Astrocyte of the cerebellum (primary cell): ENCODE data around the gene LYPLAL1.

Experiments used
- DNase-seq: peaks from one replicate; pipeline ENCODE4 v3.0.0-alpha.2; 2011; ENCODE audit warnings: low read depth
- H3K4me3 ChIP-seq: 2 replicates; pipeline ENCODE4 v1.5.1; 2011; ENCODE audit warnings: mild to moderate bottlenecking, low read depth, low read length, moderate library complexity
- in situ Hi-C: cut with HindIII; loops from 2 replicates; pipeline ENCODE4 v1.10.0; 2017; ENCODE audit warnings: low sequenced_read_pairs
- TF ChIP-seq, protein P1 (sequence below): IDR thresholded peaks from 2 replicates; pipeline ENCODE4 v1.5.1; 2012; ENCODE audit warnings: low read length, low read depth, moderate library complexity, mild to moderate bottlenecking; ENCODE audit errors: missing control alignments

Gene LYPLAL1

DNA sequence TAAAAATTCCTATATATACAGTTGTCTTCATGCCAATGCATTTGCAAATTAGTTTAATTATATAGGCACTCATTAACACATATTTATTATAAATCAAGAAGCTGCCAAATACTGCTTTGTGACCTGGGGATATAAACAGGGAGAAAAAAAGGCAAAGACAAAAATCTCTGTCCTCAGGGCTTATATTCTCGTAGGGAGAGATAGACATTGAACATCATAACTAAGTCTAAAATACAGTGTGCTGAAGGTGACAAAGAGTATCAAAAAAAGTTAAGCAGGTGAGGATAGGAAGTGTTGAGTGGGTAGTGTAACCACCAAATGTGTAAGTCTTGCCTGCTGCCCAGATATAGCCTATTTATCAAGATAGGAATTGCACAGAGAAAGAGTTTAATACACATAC is 40.7 kb upstream of the LYPLAL1 start:
- in situ Hi-C loops = no loop called here
- no peak overlapping the region for H3K4me3 ChIP-seq
- no peak for DNase-seq
- TF ChIP-seq, protein P1, sequence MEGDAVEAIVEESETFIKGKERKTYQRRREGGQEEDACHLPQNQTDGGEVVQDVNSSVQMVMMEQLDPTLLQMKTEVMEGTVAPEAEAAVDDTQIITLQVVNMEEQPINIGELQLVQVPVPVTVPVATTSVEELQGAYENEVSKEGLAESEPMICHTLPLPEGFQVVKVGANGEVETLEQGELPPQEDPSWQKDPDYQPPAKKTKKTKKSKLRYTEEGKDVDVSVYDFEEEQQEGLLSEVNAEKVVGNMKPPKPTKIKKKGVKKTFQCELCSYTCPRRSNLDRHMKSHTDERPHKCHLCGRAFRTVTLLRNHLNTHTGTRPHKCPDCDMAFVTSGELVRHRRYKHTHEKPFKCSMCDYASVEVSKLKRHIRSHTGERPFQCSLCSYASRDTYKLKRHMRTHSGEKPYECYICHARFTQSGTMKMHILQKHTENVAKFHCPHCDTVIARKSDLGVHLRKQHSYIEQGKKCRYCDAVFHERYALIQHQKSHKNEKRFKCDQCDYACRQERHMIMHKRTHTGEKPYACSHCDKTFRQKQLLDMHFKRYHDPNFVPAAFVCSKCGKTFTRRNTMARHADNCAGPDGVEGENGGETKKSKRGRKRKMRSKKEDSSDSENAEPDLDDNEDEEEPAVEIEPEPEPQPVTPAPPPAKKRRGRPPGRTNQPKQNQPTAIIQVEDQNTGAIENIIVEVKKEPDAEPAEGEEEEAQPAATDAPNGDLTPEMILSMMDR = no peak

DNA sequence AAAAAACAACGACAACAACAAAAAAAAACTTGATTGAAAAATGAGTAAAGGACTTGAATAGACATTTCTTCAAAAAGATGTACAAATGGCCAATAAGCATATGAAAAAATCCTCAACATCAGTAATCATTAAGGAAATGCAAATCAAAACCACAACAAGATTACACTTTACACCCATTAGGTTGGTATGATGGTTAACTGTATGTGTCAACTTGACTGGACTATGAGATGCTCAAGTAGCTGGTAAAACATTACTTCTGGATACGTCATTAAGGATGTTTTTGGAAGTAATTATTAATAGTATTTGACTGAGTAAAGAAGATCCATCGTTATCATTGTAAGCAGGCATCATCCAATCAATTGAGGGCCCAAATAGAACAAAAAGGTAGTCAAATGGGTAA is 34.9 kb upstream of the LYPLAL1 start:
- TF ChIP-seq, protein P1 = no peak
- in situ Hi-C loops = no loop called here
- DNase-seq = no peak
- no peak overlapping the region for H3K4me3 ChIP-seq

DNA sequence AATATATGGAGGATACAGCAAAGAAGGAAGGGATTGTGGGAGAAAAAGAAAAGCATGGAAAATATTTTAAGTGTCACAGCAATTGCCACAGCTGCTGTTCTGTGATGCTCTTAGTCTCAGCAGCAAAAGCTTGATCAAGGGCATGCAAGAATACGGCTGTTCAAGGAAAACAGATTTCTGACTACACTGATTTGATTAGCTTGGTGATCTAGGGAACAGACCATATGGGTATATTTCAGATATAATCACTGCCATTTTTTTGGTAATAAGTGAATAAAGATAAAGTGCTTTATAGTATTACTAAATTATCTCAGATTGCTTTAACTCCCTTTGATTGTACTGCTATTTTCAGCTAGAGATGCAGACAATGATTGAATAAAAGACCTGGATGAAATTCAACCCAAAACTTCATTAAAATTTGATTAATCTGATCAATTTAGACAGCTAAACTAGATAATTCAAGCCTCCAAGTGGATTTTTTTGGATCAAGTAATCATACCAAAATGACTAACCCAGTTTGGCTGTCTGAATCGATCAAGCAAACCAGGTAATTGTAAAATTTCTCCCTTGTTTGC is 33.3 kb upstream of the LYPLAL1 start:
- in situ Hi-C loops = no loop called here
- TF ChIP-seq, protein P1 = no peak
- DNase-seq = no peak
- H3K4me3 ChIP-seq = no peak overlapping the region

DNA sequence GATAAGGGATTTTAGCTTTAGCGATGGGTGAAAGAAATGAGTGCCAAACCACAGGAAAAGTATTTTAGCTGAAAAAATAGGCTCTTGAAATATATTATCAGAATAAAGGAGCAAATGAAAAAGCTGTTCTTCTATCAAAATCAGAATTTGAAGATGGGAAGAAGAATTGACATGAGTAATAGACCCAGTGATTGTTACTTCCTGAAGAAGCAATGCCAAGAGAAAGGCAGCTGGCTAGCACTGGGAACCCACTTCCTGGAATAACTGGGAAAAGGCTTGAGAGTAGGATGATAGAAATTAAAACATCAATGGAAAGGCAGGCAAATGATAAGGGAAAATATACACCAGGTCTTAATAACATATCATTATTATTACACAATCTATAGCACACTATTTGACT is 29.9 kb upstream of the LYPLAL1 start:
- in situ Hi-C loops = no loop called here
- DNase-seq = no peak
- TF ChIP-seq, protein P1 = no peak

DNA sequence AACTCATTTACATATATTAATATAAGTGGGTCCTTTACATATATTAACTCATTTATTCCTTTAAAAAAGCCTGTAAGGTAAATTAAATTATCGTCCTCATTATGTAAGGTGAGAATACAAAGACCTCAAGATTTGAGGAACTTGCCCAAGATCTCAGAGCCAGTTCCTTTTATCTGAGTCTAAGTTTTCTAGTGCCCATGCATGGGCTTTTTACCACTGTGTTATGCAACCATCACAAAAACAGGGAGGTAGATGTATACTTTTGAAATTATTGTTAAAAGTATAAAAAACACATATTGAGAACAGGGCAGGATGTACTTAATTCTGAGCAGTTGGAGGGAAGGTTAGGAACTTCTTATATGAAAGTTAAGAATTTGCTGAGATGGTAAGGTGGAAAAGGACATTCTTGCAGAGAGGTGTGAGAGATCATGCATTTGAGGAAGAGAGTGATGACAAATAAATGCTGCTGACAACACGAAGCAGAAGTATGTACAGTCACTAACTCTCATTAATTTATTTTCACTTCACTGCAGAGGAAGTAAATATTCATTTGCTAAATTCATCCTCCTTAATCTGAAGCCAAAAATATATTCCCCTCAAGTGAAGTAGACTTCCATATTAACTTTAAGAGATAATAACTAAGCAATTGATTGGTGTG is 28.9 kb upstream of the LYPLAL1 start:
- in situ Hi-C loops = no loop called here
- TF ChIP-seq, protein P1 = no peak
- H3K4me3 ChIP-seq = no peak overlapping the region
- no peak for DNase-seq

More for the DNA sequence above, 29.9 kb upstream of the LYPLAL1 start:
- no peak overlapping the region for H3K4me3 ChIP-seq

DNA sequence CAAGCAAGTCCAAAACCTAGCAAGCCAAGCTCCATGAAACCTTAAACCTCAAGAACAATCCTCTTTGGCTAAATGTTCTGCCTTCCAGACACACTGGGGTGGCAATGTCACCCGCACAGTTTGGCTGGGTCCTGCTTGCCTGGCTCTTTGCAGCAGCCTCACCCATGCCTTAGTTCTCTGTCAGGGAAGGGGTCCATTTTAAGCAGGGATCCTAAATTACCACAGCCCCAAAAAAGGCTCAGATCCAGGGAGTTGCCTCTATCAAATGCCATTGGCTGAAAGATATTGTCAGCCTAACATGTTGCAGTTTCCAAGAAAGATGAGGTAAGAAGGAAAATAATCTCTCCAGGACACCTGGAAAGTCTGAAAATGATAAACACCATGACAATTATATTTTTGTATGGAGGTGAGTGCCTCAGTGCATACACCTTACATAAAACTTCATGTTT is 26.1 kb upstream of the LYPLAL1 start:
- in situ Hi-C loops = no loop called here
- no peak for DNase-seq
- H3K4me3 ChIP-seq = no peak overlapping the region
- TF ChIP-seq, protein P1 = no peak
